T-helper 2 cell (primary cell): ENCODE data around the gene COQ2.

Source experiments
- DNase-seq, 5 experiments: peaks; one replicate each; pipeline versions ENCODE4 v3.0.0 to v3.0.0-alpha.2; 2012 to 2022

COQ2 gene

GRCh38 chr4:83214079-83214478 lies 70.5 kb downstream of the COQ2 start:
- no peak for DNase-seq
